Neural progenitor cell (in vitro differentiated cells): ENCODE measurements around the gene DYNLT2. TPM values are rescaled to one million over a fixed set of nuclear protein-coding genes. Genes with fewer than 3 reads are reported as not detected.

Experiments used
- DNase-seq: peaks from one replicate; pipeline ENCODE4 v3.0.0-alpha.2; 2016; ENCODE audit warnings: low spot score
- H2AFZ ChIP-seq: fragments of 200-600 bp; sonication (generic); replicated peaks from 2 replicates; pipeline ENCODE4 v1.6.1; 2016; ENCODE audit warnings: antibody characterized with exemption
- H3F3A ChIP-seq: fragments of 200-600 bp; sonication (generic); 2 replicates; pipeline ENCODE4 v1.6.1; 2016; ENCODE audit warnings: antibody characterized with exemption, low read depth
- H3K27ac ChIP-seq: fragments of 200-600 bp; sonication (generic); 2 replicates; pipeline ENCODE4 v1.5.1; 2016; ENCODE audit warnings: mild to moderate bottlenecking
- H3K27me3 ChIP-seq: fragments of 200-600 bp; sonication (generic); 2 replicates; pipeline ENCODE4 v1.6.1; 2016; ENCODE audit warnings: mild to moderate bottlenecking, moderate library complexity
- H3K36me3 ChIP-seq: fragments of 200-600 bp; sonication (generic); 2 replicates; pipeline ENCODE4 v1.5.1; 2016
- H3K4me1 ChIP-seq: fragments of 200-600 bp; sonication (generic); 2 replicates; pipeline ENCODE4 v1.6.1; 2016; ENCODE audit warnings: mixed run types
- H3K4me2 ChIP-seq: fragments of 200-600 bp; sonication (generic); 2 replicates; pipeline ENCODE4 v1.6.1; 2016
- H3K4me3 ChIP-seq: fragments of 200-600 bp; sonication (generic); 2 replicates; pipeline ENCODE4 v1.5.1; 2016
- H3K79me2 ChIP-seq: fragments of 200-600 bp; sonication (generic); 2 replicates; pipeline ENCODE4 v1.6.1; 2016; ENCODE audit warnings: low read depth
- H3K9ac ChIP-seq: fragments of 200-600 bp; sonication (generic); 2 replicates; pipeline ENCODE4 v1.6.1; 2016
- H3K9me3 ChIP-seq: fragments of 200-600 bp; sonication (generic); 2 replicates; pipeline ENCODE4 v1.5.1; 2016; ENCODE audit warnings: low read depth
- H4K20me1 ChIP-seq: fragments of 200-600 bp; sonication (generic); 2 replicates; pipeline ENCODE4 v1.6.1; 2016; ENCODE audit warnings: low read depth
- H3K27ac Mint-ChIP-seq: 3 replicates; pipeline ENCODE4 v1.8.0; 2021; ENCODE audit warnings: mixed read lengths
- H3K27me3 Mint-ChIP-seq: 2 replicates; pipeline ENCODE4 v1.8.0; 2022; ENCODE audit warnings: low read depth, mild to moderate bottlenecking, inconsistent platforms, moderate library complexity, mixed read lengths; ENCODE audit not compliant: insufficient read depth
- H3K36me3 Mint-ChIP-seq: 3 replicates; pipeline ENCODE4 v1.8.0; 2021; ENCODE audit warnings: mixed read lengths
- H3K4me1 Mint-ChIP-seq: 3 replicates; pipeline ENCODE4 v1.8.0; 2021; ENCODE audit warnings: mixed read lengths
- H3K4me3 Mint-ChIP-seq: 3 replicates; pipeline ENCODE4 v1.8.0; 2021; ENCODE audit warnings: mild to moderate bottlenecking, moderate library complexity, mixed read lengths
- H3K9me3 Mint-ChIP-seq: 3 replicates; pipeline ENCODE4 v1.8.0; 2020; ENCODE audit warnings: mixed read lengths
- CTCF ChIP-seq: fragments of 200-600 bp; sonication (generic); IDR thresholded peaks from 2 replicates; pipeline ENCODE4 v1.5.1; 2017; ENCODE audit warnings: antibody characterized with exemption, mild to moderate bottlenecking
- EZH2 ChIP-seq: fragments of 200-600 bp; sonication (generic); IDR thresholded peaks from 2 replicates; pipeline ENCODE4 v1.6.1; 2017; ENCODE audit warnings: antibody characterized with exemption, mild to moderate bottlenecking, moderate library complexity
- EZH2phosphoT487 ChIP-seq: fragments of 200-600 bp; sonication (generic); IDR thresholded peaks from 2 replicates; pipeline ENCODE4 v1.6.1; 2017; ENCODE audit warnings: antibody characterized with exemption
- total RNA-seq: library from RNA; depleted of rRNA; stranded (reverse); fragments of >200 nt; gene quantifications from 2 replicates; pipeline ENCODE4 v1.2.3, GENCODE V29; 2015; ENCODE audit warnings: low replicate concordance

The DYNLT2 gene
- total RNA-seq, 1 donor from 2014 or later = 4.7 TPM

- no peak overlapping the region for H3K27ac Mint-ChIP-seq
- TF ChIP-seq CTCF (no peak), EZH2phosphoT487 (no peak), EZH2 (no peak)
- no peak overlapping the region for H3K4me3 Mint-ChIP-seq
- Histone ChIP-seq H3K36me3 (no peaks in the 10 kb centered on the region), H4K20me1 (no peaks in the 10 kb centered on the region), H3F3A (peaks cover 4% of the 10 kb centered on the region), H3K27me3 (peaks cover 11% of the 10 kb centered on the region), H2AFZ (no peak overlapping the region), H3K4me1 (peaks cover 4% of the 10 kb centered on the region), H3K9ac (no peak overlapping the region), H3K4me2 (no peak overlapping the region), H3K79me2 (no peaks in the 10 kb centered on the region), H3K9me3 (no peaks in the 10 kb centered on the region), H3K27ac (no peak overlapping the region), H3K4me3 (no peak overlapping the region)
- peaks cover 6% of the 10 kb centered on the region for H3K27me3 Mint-ChIP-seq
- H3K4me1 Mint-ChIP-seq = peaks cover 48% of the 10 kb centered on the region
- DNase-seq = no peak
- no peaks in the 10 kb centered on the region for H3K9me3 Mint-ChIP-seq
- no peaks in the 10 kb centered on the region for H3K36me3 Mint-ChIP-seq
These were observed 43.1 kb upstream of the DYNLT2 start for GRCh38 chr6:169794317-169795055.

- no peak overlapping the region for H3K4me3 ChIP-seq
- H3K4me1 ChIP-seq = peaks cover 4% of the 10 kb centered on the region
- no peak overlapping the region for H3K9ac ChIP-seq
- Mint-ChIP-seq H3K9me3 (no peaks in the 10 kb centered on the region), H3K27me3 (peaks cover 6% of the 10 kb centered on the region), H3K4me3 (no peak overlapping the region), H3K27ac (peak overlapping the region; percentile 73), H3K4me1 (peaks cover 43% of the 10 kb centered on the region), H3K36me3 (no peaks in the 10 kb centered on the region)
- H4K20me1 ChIP-seq = no peaks in the 10 kb centered on the region
- no peaks in the 10 kb centered on the region for H3K79me2 ChIP-seq
- no peak overlapping the region for H3K27ac ChIP-seq
- DNase-seq = no peak
- no peak overlapping the region for H2AFZ ChIP-seq
- H3K4me2 ChIP-seq = no peak overlapping the region
- H3K36me3 ChIP-seq = no peaks in the 10 kb centered on the region
- no peaks in the 10 kb centered on the region for H3K9me3 ChIP-seq
- peaks cover 18% of the 10 kb centered on the region for H3K27me3 ChIP-seq
- peaks cover 4% of the 10 kb centered on the region for H3F3A ChIP-seq
- TF ChIP-seq CTCF (no peak), EZH2 (no peak), EZH2phosphoT487 (no peak)
These were observed 42.0 kb upstream of the DYNLT2 start for GRCh38 chr6:169793408-169793807.

GRCh38 chr6:169792306-169793015, 41.1 kb upstream of the DYNLT2 start:
- Histone ChIP-seq H3K4me1 (peaks cover 4% of the 10 kb centered on the region), H3K27ac (no peak overlapping the region), H4K20me1 (no peaks in the 10 kb centered on the region), H3K9ac (no peak overlapping the region), H3K9me3 (no peaks in the 10 kb centered on the region), H3K27me3 (peaks cover 18% of the 10 kb centered on the region), H2AFZ (no peak overlapping the region), H3F3A (peaks cover 4% of the 10 kb centered on the region), H3K4me2 (no peak overlapping the region), H3K4me3 (no peak overlapping the region), H3K36me3 (no peaks in the 10 kb centered on the region), H3K79me2 (no peaks in the 10 kb centered on the region)
- H3K27me3 Mint-ChIP-seq = peaks cover 6% of the 10 kb centered on the region
- H3K4me3 Mint-ChIP-seq = no peak overlapping the region
- no peak for DNase-seq
- peaks cover 39% of the 10 kb centered on the region for H3K4me1 Mint-ChIP-seq
- H3K27ac Mint-ChIP-seq = no peak overlapping the region
- H3K9me3 Mint-ChIP-seq = no peaks in the 10 kb centered on the region
- no peaks in the 10 kb centered on the region for H3K36me3 Mint-ChIP-seq
- TF ChIP-seq EZH2phosphoT487 (no peak), EZH2 (no peak), CTCF (no peak)
